Immature natural killer cell (primary cell): Measurements from ENCODE around the gene KIF26B. TPM values are rescaled to one million over a fixed set of nuclear protein-coding genes. Genes with fewer than 3 reads are reported as not detected.
A peak's percentile ranks its signal among the peaks of the same experiment; 100 is the strongest.
"Not testable (repeated sequence)": the region's sequence is repeated elsewhere in the genome, so short reads cannot be mapped to it uniquely, and the experiment has no call there.

Experiments
- DNase-seq, 3 donors: peaks; one replicate each; pipeline ENCODE4 v3.0.0; 2022; ENCODE audit warnings: mixed read lengths in 1 of 3
- H3K27ac Mint-ChIP-seq, 6 donors: one replicate each; pipeline ENCODE4 v1.8.0; 2020; ENCODE audit warnings: mixed read lengths in 6 of 6, mild to moderate bottlenecking in 5 of 6, inconsistent platforms in 4 of 6, moderate library complexity in 3 of 6
- H3K27me3 Mint-ChIP-seq, 3 donors: one replicate each; pipeline ENCODE4 v1.8.0; 2020 to 2021; ENCODE audit warnings: low read depth in 3 of 3, mild to moderate bottlenecking in 3 of 3, mixed read lengths in 3 of 3, moderate library complexity in 3 of 3, inconsistent platforms in 1 of 3
- H3K36me3 Mint-ChIP-seq, 3 donors: one replicate each; pipeline ENCODE4 v1.8.0; 2020; ENCODE audit warnings: mixed read lengths in 3 of 3, inconsistent platforms in 2 of 3, mild to moderate bottlenecking in 2 of 3
- H3K4me1 Mint-ChIP-seq, 2 donors: one replicate each; pipeline ENCODE4 v1.8.0; 2020; ENCODE audit warnings: inconsistent platforms in 2 of 2, mild to moderate bottlenecking in 2 of 2, mixed read lengths in 2 of 2, moderate library complexity in 1 of 2
- H3K4me3 Mint-ChIP-seq, 5 donors: one replicate each; pipeline ENCODE4 v1.8.0; 2020; ENCODE audit warnings: mild to moderate bottlenecking in 5 of 5, mixed read lengths in 5 of 5, inconsistent platforms in 3 of 5, moderate library complexity in 3 of 5
- H3K9me3 Mint-ChIP-seq, 6 donors: one replicate each; pipeline ENCODE4 v1.8.0; 2020; ENCODE audit warnings: mild to moderate bottlenecking in 6 of 6, mixed read lengths in 6 of 6, inconsistent platforms in 4 of 6, moderate library complexity in 3 of 6
- polyA plus RNA-seq, 3 donors: library from polyadenylated mRNA; unstranded; fragments of 300-500 nt; fragmentation: Illumina TruSeq; gene quantifications; one replicate each; pipeline ENCODE4 v1.2.3, GENCODE V29; 2021

KIF26B gene
- polyA plus RNA-seq, 3 donors from 2014 or later: 0.07 to 0.39 TPM; not detected in 1

DNA sequence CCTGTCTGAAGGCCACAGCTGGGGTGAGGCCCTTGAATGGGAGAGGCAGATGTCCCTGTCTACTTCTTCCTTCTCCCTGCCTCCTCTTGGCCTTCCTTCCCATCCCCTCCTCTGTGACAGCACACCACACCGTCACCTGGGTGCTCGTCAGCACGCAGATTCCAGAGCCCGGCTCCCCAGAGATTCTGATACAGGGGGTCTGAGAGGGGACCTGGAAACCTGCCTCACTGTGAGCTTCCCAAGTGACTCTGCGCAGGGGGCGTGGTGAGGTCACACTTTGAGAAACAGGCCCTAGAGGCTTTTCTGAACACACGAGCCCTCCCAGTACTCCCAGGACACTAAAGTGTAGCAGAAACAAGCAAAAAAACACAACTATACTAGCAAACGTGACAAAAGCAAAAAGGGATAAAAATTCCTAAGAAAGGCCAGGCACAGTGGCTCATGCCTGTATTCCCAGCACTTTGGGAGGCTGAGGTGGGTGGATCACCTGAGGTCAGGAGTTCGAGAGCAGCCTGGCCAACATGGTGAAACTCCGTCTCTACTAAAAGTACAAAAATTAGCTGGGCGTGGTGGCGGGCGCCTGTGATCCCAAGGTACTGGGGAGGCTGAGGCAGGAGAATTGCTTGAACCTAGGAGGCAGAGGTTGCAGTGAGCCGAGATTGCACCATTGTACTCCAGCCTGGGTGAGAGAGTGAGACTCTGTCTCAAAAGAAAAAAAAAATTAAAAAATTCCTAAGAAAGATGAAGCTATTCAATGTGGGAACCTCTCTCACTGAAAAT, 201.3 kb downstream of the KIF26B start:
- H3K4me1 Mint-ChIP-seq, H3K27ac Mint-ChIP-seq, H3K27me3 Mint-ChIP-seq, H3K36me3 Mint-ChIP-seq, H3K9me3 Mint-ChIP-seq, DNase-seq, H3K4me3 Mint-ChIP-seq: not testable (repeated sequence)

DNA sequence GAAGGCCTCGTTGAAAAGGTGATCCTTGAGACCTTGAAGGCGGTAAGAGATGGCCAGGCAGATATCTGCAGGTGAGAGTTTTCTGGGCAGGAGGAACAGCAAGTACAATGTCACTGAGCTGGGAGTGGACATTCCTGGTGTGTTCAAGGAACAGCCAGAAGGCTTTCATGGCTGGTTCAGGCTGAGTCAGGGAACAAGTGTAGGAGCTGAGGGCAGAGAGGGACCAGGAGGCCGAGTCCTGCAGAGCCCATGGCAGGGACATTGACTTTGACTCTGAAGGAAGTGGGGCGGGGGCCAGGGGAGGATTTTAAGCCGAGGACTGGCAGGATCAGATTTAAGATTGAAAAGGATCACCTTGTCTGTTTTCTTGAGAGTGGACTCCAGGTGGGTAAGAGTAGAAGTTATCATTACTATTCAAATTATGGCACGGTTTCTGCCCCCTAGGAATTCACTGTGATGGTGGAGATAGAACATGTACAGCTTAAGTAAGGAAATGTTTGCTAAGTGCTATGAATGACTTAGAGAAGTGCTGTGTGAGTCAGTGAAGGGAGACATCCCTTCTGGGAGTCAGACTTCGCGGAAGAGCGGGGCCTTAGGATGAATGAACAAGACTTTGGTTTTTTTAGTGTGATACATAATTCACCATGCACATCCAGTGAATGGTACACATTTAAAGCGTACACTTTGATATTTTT, 202.3 kb downstream of the KIF26B start:
- no peak for DNase-seq
- Mint-ChIP-seq H3K27me3 (peaks cover 0 to 9% (median 2%) of the 10 kb centered on the region in 3 donors), H3K4me1 (no peaks in the 10 kb centered on the region), H3K36me3 (no peaks in the 10 kb centered on the region), H3K4me3 (no peak overlapping the region), H3K9me3 (no peaks in the 10 kb centered on the region), H3K27ac (no peak overlapping the region)

- not testable (repeated sequence) for H3K4me3 Mint-ChIP-seq, H3K9me3 Mint-ChIP-seq, H3K36me3 Mint-ChIP-seq, DNase-seq, H3K27ac Mint-ChIP-seq
- peaks cover 3 to 10% (median 9%) of the 10 kb centered on the region in 3 donors for H3K27me3 Mint-ChIP-seq
- peaks cover 8 to 10% of the 10 kb centered on the region in 2 donors for H3K4me1 Mint-ChIP-seq
Measured at GRCh38 chr1:245359101-245359680, 204.4 kb downstream of the KIF26B start.

DNA sequence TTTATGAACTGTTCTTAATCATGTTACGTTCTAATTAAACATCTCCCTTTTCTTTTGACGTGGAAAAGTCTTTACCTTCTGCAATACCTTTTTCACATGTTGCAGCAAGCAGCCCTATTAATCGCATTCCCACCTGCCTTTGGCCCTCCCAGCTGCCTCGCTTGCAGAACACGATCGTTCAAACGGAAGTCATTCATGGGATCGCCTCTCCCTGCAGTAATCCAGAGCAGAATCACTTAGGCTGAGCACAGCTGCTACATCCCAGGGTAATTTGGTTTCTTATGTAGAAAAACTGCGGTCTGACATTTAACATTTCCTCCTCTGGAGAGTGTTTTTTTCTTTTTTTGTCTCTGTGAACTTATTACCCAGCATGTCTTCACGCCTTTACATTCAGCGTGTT, 206.3 kb downstream of the KIF26B start:
- Mint-ChIP-seq H3K9me3 (no peaks in the 10 kb centered on the region), H3K4me3 (no peak overlapping the region)

DNA sequence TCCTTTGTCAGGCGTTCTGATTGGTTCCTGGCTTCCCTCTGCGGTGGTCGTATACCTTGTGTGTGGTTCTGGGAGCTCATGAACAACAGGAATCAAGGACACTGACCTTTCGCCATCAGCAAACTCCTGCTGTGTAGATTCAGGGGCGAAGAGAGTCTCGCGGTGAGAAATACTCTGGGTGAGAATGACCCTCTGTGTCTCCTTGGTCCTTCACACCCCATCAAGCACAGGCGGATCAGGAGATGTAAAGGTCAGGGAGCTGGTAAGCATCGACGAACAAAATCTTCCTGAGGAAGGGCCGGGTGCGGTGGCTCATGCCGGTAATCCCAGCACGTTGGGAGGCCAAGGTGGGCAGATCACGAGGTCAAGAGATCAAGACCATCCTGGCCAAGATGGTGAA, 207.2 kb downstream of the KIF26B start:
- Mint-ChIP-seq H3K4me1 (peaks cover 21 to 26% of the 10 kb centered on the region in 2 donors), H3K27me3 (peaks cover 3 to 13% (median 8%) of the 10 kb centered on the region in 3 donors), H3K36me3 (no peaks in the 10 kb centered on the region), H3K9me3 (no peaks in the 10 kb centered on the region), H3K27ac (no peak overlapping the region), H3K4me3 (no peak overlapping the region)
- DNase-seq: no peak

More for the DNA sequence above, 206.3 kb downstream of the KIF26B start:
- Mint-ChIP-seq H3K27ac (no peak overlapping the region), H3K4me1 (peaks cover 21 to 26% of the 10 kb centered on the region in 2 donors), H3K36me3 (no peaks in the 10 kb centered on the region), H3K27me3 (peaks cover 3 to 14% (median 11%) of the 10 kb centered on the region in 3 donors)
- no peak for DNase-seq

DNA sequence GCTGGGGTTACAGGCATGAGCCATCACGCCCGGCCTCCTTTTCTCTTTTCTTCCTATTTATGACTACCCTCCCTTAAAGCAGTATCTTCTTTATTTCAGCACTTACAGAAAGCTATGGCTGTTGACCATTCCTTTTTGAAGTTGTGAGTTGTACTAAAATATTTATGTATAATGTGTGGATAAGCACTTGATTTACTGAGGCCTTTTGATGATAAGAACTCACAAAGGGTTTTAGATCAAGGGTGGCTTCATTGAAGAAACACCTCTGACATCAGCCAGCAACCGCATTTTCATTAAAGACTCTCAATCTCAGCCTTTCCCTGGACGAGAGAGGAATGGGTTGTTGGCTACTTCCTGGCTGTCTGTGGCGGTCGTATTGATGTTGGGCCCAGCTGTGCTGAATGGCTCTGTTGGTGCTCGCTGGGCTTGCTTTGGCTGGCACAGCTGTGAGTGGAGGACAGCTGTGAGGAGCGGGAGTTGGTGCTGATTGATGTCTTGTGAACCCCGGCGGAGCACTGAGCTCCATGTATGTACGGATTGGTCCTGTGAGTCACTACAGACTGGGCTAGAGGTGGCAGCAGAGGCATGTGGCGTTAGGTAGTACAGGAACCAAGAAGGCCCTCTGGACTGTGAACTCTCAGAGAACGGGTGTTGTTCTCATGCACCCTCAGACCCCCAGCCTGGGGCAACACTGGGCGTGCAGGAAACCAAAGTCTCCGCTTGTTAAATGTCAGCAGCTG, 208.8 kb downstream of the KIF26B start:
- no peaks in the 10 kb centered on the region for H3K9me3 Mint-ChIP-seq
- peak overlapping the region; percentile 47 to 95 (median 76) for H3K27ac Mint-ChIP-seq
- H3K27me3 Mint-ChIP-seq: peaks cover 6 to 13% (median 8%) of the 10 kb centered on the region in 3 donors
- peak overlapping the region in 4 of 5 donors; percentile 57 to 81 (median 66) for H3K4me3 Mint-ChIP-seq
- peak; percentile 54 to 63 (median 57) for DNase-seq
- no peaks in the 10 kb centered on the region for H3K36me3 Mint-ChIP-seq
- peaks cover 21 to 26% of the 10 kb centered on the region in 2 donors for H3K4me1 Mint-ChIP-seq

DNA sequence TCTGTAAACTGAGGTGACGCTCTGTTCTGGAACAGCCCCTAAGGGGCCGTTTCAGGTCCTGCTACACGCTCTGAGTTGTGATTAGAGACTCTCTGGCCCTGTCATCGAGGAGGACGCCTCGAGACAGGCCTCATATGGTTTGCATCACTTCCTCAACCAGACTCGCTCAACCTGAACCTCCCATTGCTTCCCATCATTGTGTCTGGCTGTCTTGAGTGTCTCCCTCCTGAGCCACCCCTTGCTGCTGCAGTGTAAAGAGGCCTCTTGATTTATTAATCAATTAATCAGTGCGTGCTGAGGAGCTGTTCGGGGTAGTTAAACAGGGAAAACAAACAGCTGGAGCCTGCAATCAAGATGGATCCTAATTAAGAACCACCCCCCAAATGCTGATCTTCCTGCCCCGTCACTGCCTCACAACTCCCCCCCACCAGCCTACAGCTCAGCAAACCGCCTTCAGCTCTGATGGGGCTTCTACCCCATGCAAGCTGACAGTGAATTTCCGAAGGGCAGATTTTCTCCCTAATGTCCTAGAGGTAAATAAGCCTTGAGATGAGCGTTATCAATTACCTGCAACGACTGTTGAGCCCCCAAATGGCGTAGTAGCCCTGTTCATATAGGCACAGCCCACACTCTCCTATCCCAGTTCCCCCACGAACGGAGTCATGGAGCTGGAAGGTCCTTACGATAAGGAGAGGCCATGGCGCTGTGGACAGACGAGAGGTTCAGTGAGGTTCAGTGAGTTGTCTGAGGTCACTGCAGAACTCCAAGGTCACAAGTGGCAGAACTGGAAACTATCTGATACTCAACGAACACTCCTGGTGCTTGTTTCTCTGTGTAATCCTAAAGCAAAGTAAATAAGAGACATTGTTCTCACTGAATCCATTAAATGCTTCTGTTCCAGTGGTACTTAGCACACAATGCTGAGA, 210.6 kb downstream of the KIF26B start:
- no peak for DNase-seq
- no peak overlapping the region for H3K4me3 Mint-ChIP-seq
- no peaks in the 10 kb centered on the region for H3K36me3 Mint-ChIP-seq
- peaks cover 21 to 26% of the 10 kb centered on the region in 2 donors for H3K4me1 Mint-ChIP-seq
- H3K9me3 Mint-ChIP-seq: no peaks in the 10 kb centered on the region
- peak overlapping the region in 4 of 6 donors; percentile 14 to 54 (median 34) for H3K27ac Mint-ChIP-seq
- peaks cover 6 to 13% (median 8%) of the 10 kb centered on the region in 3 donors for H3K27me3 Mint-ChIP-seq

GRCh38 chr1:245366886-245367285, 212.1 kb downstream of the KIF26B start:
- no peak for DNase-seq
- no peak overlapping the region for H3K4me3 Mint-ChIP-seq
- no peaks in the 10 kb centered on the region for H3K36me3 Mint-ChIP-seq
- peaks cover 21 to 26% of the 10 kb centered on the region in 2 donors for H3K4me1 Mint-ChIP-seq
- no peaks in the 10 kb centered on the region for H3K9me3 Mint-ChIP-seq
- peaks cover 6 to 13% (median 11%) of the 10 kb centered on the region in 3 donors for H3K27me3 Mint-ChIP-seq
- no peak overlapping the region for H3K27ac Mint-ChIP-seq

GRCh38 chr1:245370175-245370825, 215.5 kb downstream of the KIF26B start:
- Mint-ChIP-seq H3K4me3 (no peak overlapping the region), H3K9me3 (no peaks in the 10 kb centered on the region), H3K27me3 (peaks cover 0 to 8% (median 3%) of the 10 kb centered on the region in 3 donors), H3K36me3 (no peaks in the 10 kb centered on the region), H3K4me1 (peaks cover 3 to 5% of the 10 kb centered on the region in 2 donors), H3K27ac (no peak overlapping the region)
- no peak for DNase-seq

DNA sequence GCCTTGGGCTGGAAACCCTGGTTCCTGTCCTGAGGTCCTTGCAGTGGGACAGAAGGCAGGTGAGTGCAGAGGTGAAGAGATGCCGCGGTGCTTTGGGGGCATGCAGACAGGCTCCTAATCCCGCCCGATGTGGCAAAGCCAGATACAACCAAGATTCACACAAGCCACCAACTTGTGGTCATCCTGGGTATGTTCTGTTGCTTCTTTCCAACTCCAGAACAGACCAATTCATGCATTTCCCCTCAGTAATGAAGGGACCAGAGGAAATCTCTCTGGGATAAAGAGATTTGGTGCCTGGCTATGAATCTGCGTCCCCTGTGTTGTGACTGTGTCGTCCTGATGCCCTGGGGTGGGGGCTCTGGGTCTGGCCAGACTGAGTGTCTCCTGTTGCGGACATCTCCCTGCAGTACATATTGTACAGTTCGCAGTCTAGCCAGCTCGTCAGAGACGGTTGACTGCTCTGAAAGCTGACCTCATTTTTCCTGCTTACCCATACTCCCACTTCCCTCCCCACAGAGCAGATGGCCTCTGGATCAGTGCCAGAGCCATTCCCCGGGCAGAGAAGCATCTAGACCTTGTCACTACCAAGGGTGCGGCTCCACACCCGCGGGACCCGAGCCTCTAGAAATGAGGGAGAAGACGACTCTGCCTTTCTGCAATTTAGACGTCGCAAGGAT, 216.3 kb downstream of the KIF26B start:
- H3K9me3 Mint-ChIP-seq: no peaks in the 10 kb centered on the region
- H3K36me3 Mint-ChIP-seq: no peaks in the 10 kb centered on the region
- peaks cover 0 to 5% of the 10 kb centered on the region in 2 donors for H3K4me1 Mint-ChIP-seq
- peaks cover 3 to 8% (median 3%) of the 10 kb centered on the region in 3 donors for H3K27me3 Mint-ChIP-seq
- no peak overlapping the region for H3K27ac Mint-ChIP-seq
- no peak for DNase-seq
- no peak overlapping the region for H3K4me3 Mint-ChIP-seq

- no peak overlapping the region for H3K4me3 Mint-ChIP-seq
- H3K27ac Mint-ChIP-seq: no peak overlapping the region
- no peak for DNase-seq
- H3K27me3 Mint-ChIP-seq: peaks cover 0 to 8% (median 5%) of the 10 kb centered on the region in 3 donors
- H3K36me3 Mint-ChIP-seq: no peaks in the 10 kb centered on the region
- H3K9me3 Mint-ChIP-seq: no peaks in the 10 kb centered on the region
- H3K4me1 Mint-ChIP-seq: peaks cover 12 to 21% of the 10 kb centered on the region in 2 donors
Measured at GRCh38 chr1:245373131-245373530, 218.3 kb downstream of the KIF26B start.
